NCI-H345 (cell line): ENCODE measurements around the gene OSBPL10.
"Not testable (repeated sequence)": the region's sequence is repeated elsewhere in the genome, so short reads cannot be mapped to it uniquely, and the experiment has no call there.

Experiments
- DNase-seq: peaks from one replicate; lab custom pipeline; 2025; lab: John Stamatoyannopoulos, UW

OSBPL10 gene

DNA sequence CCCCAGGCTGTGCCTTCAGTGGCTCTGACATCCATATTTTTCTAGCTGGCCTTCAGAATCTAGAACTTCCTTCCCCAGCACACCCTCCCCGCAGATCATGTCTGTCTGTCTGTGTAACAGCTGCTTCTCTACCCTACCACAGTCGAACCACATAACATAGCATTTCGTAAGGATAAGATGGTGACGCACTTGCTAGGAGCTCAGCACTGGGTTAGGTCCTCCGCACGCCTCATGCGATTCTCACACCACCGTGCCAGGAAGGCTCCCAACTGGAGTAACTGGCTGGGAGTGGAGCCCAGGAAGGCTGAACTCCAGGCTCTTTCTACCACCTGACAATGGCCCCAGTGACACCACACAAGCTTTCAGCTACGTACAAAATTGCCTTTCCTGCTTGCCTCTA is 279.8 kb downstream of the OSBPL10 start:
- DNase-seq, result no peak

DNA sequence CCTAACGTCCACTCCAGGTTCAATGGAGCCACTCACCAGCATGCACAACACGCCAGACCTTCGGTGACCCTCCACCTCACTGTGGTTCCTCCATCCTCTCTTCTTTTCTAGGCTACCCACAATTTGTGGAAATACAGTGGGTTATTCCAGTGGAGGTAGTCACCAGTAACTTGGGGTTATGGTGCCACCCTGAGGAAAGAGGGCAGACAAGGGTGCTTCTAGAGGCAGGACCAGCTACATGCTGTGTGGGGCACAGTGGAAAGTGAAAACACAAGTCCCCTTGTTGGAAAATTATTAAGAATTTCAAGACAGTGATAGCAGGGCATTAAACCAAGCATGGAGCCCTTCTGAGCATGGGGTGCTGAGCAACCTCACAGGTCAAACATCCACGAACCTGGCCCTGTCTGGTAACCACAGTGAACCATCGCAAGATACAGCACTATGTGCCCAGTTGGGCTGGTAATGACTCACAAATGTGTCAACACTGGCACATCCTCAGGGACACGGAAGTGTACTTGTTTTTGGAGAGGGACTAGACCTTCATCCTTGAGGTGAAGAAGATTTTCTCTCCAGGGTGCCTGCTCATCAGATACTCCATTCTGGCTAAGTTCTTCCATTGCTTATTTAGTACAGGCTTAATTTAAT is 281.6 kb downstream of the OSBPL10 start:
- no peak for DNase-seq

DNA sequence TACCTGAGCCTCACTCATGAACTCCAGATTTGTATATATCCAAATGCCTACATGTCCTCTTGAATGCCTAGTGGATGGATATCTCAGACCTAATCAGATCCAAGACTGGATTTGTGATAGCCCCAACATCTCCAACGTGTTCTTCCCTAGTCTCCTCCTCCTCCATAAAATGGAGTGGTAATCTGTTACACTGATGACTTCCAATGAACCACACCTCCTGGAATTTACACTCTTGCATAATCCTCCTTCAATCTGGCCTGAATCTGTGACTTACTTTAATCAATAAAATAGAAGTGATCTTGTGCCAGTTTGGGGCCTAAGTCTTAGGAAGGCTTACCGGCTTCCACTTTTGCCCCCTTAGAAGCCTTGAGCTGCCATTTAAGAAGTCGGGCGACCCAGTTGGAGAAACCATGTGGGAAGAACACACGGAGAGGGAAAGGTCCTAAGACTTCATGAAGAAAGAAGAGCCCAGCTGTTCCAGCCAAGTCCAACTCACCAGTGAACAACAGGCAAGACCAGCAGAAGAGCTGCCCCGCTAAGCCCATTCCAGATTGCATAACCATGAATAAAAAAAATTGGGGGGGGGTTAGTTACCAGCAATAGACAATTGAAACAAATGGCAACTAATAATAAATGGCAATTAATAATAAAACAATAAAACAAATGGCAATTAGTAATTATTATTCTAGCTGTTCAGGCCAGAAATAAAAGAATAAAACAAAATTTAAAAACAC is 284.1 kb downstream of the OSBPL10 start:
- DNase-seq, result no peak

DNA sequence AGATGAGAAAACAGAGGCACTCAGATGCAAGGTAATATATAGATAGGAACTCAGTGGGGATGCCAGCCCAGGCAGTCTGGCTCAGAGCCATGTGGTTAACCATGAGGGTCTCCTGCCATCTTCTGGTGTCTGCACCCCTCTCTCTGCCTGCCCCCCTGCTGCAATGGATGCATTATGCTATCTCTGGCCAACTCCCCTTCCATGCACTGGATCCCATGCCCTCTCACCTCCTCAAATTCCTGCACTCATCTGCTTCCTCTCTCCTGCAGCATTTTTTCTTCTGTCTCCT is 285.1 kb downstream of the OSBPL10 start:
- DNase-seq, result no peak

DNA sequence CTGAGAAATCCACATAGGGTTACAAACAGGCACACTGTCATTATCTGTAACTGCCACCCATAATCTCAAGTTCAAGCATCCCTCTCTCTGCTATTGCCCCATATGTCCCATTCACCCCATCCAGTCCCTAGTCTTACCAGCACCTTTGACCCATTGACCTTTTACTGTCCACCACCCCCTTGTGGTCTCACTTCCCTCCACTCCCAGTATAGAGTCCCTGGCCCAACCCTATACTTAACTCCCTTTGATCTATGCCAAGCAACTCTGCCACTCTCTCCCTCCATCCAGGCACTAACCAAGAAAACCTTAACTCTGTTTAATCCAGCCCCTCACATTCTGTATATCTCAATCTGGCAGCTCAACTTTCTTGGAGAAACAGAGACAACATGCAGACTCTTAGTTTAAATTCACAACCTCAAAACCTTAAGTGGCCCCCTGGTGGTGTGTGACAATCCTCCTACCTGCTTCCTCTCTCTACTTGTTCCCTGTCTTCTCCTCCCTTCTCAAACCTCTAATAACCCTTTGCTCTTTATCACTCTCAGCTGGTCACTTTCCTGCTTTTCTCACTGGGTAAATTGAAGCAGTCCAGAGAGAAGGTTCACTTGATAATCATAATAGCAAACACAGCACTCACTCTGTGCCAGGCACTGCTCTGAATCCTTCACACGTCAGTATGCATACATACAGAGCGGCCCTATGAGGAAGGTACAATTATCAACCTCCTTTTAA is 285.6 kb downstream of the OSBPL10 start:
- DNase-seq, result no peak

DNA sequence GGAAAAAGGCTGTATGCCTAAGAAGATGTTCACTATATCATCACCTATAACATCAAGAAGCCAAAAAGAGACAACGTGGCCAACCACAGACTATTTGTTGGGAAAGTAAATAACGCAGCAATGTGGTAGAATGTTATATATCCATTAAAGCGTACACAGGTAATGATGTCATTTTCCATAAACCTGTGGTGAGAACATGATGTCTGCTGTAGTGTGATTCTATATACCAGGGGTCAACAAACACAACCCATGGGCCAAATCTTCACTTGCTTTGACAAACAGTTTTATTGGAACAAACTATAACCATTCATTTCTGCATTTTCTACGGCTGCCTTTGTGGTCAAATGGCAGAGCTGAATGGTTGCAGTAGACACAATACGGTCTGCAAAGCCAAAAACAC is 287.7 kb downstream of the OSBPL10 start:
- DNase-seq, result no peak

DNA sequence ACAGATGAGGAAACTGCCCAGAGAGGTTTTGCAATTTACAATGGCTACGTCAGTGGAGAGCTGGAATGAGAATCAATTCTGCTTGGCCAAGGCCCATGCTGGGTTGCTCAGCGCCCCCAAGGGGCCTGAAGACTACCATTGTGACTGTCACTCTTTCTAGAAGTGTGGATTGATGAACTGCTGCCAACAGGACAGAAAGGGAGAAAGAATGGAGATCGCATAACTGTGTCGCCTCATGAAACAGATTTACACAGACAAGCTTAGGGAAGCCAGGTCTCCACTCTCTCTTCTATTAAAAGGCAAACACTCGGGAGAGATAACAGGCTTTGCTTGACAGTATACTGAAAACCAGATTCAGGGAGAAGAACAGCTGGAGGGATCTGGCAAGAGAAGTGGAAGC is 288.3 kb downstream of the OSBPL10 start:
- DNase-seq, result no peak

DNA sequence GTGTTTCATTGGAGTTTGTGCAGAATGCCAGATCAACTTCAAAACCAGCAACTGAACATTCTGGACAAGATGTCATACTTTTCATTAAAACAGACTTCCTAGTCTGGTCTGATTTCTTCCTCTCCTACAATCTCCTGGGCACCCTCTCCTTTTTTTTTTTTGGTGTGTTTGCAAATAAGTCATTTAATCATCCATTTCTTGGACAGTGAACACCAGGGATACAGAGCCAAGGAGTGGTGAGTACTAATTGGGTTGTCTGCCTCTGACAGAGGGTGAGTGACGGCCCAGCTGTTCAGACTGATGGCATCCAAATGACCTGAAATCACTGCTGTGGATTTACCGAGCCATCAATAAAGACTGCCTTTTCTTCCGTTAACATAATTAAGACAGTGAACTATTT is 290.3 kb downstream of the OSBPL10 start:
- DNase-seq, result no peak

DNA sequence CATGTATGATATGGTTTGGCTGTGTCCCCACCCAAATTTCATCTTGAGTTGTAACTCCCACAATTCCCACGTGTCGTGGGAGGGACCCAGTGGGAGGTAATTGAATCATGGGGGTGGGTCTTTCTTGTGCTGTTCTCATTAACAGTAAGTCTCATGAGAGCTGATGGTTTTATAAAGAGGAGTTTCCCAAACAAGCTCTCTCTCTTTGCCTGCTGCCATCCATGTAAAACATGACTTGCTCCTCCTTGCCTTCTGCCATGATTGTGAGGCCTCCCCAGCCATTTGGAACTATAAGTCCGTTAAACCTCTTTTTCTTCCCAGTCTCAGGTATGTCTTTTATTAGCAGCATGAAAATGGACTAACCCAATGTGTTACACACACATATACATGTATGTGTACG is 291.5 kb downstream of the OSBPL10 start:
- not testable (repeated sequence) for DNase-seq

DNA sequence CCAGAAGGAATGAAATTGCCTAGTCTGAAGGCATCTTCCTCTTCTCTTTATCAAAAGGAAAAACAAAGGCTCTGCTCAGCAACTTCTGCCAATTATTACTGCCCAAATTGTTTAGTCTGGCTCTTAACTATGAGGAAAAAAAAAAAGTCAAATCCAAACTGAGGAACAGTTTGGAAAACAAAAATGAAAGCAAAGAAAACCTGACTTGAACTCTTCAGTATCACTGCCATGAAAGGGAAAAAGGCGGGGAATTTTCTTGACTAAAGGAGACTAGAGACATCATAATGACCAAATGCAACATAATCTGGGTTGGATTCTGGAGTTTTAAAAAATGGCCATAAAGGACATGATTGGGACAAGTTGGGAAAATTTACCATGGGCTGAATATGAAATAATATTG is 292.1 kb downstream of the OSBPL10 start:
- DNase-seq, result no peak

DNA sequence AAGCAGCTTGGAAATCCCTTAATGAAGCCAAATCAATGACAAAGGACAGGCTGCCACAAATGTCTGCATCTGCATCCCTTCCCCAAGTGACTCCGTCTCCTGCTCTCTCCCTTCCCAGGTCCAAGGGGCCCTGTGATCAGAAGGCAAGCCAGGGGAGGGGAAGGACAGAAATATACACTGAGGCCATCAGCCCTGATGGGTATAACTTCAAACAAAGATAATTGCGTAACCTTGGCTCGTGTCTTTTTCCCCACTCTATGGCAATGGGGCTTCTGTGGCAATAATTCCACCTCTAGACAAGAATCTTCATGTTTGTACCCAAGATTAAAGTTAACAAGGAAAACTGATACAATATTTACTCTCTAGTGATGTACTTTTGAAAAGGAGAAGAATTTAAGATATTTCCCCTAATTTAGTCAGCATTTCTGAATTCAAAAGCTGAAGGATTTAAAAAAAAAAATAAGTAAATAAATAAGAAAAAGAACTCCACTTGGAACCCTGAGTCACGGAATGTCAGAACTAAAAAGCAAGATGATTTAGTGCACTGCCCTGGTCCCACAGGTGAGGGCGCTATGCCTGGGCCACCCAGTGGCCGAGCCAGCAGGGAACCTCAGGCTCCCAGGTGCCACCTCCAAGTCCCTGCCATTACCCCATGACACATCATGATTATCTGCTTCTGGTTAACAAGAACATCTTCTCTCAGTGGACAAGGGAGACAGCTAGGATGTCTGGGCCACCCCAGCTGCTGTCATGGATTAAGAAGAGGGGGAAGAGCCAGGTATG is 293.9 kb downstream of the OSBPL10 start:
- DNase-seq, result no peak

DNA sequence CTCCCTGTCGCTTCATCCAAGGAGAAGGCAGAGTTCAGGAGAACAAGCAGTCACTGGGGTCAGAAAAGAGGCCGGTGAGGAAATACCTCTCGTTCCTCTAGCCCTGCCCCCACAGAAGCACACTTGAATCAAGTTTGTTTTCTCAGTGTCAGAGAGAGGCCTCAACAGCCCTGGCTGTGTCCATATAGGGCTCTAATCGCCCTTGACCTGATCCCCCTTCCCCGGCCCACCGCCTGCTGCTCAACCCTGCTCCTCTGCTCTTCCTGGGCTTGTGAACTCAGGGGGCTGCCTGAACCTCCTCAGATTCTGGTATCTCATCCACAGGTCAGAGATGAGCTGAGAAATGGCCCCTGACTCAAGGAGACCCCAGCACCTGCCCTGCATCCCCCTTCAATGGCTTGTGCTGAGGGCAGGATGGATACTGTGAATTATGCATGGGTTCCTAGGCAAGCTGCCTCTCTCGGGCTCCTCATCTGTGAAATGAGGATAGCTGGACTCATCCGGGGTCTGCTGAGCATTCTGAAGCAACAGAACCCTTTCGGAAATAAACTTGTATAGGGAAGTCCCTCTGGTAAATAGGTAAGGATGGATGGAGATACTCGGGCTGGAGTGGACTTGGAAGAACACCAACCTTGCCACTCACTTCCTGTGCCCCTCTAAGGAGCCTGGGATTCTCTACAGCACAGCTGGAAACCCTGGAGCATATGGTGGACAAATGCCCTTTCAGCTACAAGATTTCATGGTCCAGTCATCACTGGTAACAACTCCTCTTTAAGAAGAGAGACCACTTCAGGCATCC is 300.8 kb downstream of the OSBPL10 start:
- no peak for DNase-seq

DNA sequence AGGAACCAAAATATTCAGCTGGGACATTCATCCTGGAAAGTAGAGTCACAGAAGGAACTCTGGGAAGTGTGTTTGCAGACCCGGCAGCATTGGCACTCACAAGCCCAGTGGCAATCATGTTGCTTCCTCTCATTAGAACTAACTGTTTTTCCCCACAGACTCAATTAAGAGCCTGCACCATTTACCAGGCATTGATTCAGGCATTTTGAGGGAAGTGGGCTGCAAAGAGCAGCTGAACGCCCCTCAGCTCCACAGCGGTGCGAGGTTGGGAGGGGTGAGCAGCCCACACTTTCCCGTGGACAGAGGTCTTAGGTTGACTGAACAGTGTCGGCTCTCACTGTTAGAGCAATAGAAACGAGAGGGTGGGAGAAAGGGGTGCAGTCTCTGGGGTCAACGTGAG is 304.5 kb downstream of the OSBPL10 start:
- DNase-seq, result no peak

DNA sequence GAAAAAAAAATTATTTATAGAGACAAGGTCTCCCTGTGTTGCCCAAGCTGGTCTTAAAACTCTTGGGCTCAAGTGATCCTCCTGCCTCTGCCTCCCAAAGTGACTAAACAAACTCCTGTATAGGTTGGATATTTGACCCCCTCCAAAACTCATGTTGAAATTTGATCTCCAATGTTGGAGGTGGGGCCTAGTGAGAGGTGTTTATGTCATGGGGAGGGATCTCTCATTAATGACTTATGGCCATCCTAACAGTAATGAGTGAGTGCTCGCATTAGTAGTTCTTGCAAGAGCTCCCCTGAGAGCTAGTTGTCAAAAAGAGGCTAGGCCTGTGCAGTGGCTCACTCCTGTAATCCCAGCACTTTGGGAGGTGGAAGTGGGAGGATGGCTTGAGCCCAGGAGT is 307.1 kb downstream of the OSBPL10 start:
- no peak for DNase-seq

DNA sequence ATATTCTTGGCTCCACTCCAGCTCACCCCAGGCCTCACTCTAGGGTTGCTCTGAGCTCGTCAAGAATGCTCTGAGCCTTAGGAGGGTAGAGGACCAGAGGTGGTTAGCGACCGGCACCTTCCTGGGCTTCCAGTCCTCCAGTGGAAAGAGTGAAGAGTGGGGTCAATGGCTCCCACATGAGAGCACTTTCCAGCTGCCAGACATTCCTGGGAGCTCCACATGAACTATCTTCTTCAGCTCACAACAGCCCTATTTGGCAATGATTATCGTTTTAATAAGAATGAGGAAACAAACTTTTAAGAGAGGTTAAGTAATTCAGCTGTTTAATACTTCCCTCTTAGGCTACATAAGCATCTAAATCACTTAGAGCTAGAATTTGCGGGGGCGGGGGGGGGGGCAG is 309.1 kb downstream of the OSBPL10 start:
- no peak for DNase-seq

DNA sequence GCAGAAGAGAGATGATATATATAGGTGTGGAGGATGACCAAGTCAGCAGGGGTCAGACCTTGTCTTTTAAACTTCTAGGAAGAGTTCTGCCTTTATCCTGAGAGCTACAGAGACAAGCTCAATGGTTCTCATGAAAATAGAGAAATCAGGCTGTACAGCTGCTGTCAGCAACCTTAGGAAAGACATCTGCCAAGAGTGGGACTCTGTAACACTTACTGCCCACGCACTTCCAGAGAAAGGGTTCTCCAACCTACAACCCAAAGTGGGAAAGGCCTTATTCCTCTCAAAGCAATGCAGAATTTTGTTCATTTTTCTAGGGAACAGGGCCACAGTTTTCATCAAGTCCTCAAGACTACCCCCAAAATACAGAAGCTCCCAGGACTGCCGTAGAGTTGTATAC is 309.6 kb downstream of the OSBPL10 start:
- no peak for DNase-seq

DNA sequence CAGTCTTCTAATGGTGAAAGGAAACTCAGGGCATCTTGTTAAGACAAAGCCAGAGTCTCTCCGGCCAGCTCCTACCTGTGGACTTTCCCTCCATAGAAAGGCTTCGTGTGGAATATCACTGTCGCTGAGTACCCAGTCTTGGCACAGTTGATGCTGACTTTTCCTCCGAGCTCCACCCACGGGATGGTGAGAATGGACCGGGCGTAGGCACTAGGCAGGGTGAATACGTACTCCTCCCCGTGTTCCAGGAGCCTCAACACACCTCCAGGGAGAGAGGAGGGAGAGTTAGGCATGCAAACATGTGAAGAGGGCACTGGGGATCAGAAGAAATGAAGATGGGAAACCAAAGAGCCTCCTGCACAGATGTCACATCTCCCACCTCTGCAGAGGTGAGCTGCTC is 310.3 kb downstream of the OSBPL10 start:
- DNase-seq, result no peak

DNA sequence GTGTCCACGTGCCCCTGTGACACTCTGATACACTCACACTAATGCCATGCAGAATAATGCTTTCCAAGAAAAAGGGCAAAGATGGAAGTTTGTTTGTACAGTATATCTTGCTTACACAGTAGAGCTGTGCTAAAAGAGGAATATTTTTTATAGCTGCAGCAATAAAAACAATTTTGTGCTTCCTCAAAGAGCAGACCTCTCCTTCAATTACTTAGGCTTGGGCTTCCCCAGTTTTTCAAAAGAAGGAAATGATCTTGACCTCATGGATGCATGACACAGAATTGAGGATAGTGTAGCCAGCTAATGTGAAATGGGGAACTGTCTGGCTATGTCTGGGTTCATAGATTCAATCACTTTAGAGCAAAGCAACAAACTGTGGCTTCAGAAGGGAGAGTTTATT is 310.9 kb downstream of the OSBPL10 start:
- DNase-seq, result no peak

DNA sequence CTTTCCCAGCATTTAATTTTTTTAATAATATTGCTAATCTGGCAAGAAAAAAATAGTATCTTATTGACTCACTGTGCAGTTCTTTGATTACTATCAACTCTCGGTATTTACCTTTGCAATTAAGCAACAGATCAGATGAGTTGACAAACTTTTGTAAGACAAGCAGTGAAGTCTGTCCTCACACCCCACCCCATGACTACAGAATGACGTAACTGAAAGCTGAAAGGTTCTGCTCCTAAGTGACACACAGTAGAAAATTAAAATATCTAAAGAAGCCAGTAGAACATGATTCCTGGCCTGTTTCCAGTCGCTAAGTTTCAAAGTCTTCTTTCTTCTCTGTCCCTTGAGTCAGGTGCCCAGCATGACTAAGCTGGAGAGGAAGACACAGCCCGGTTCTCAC is 312.8 kb downstream of the OSBPL10 start:
- no peak for DNase-seq

DNA sequence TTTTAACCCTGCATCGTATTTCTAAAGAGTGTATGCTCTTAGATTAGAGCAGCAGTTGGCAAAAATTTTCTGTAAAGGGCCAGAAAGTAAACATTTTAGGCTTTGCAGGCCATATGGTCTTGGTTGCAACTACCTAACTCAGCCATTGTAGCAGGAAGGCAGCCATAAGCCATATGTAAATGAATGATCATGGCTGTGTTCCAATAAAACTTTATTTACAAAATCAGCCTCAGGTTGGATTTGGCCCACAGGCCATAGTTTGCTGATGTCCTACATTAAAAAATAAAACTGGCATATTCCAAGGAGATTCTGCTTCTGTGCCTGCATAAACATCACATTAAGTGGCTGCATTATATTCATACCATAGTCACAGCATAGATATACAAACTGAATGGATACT is 313.5 kb downstream of the OSBPL10 start:
- no peak for DNase-seq

DNA sequence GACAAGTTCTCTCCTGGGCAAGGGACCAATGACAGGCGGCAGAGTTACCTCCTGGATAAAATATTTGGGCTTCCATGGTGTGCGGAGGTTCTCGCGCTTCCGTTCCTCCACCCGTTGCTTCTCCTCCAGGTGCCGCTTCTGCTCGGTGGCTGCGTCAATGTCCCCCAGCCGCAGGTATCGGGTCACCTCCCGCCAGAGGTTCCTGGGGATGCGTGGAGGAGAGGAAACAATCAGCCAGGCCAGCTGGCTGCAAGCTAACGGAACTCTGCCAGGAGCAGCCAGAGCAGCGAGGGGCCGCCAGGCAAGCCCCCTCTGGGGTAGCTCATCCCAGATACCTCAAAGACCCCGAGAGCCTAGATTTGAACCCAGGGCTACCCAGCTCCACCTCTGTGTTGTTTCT is 317.0 kb downstream of the OSBPL10 start:
- DNase-seq, result no peak
